DOHH2 (cell line): ENCODE measurements around the gene EHMT1.

ENCODE experiments used
- H3F3A ChIP-seq: fragments of 200-600 bp; sonication (generic), shearing (Covaris generic); 2 replicates; pipeline ENCODE4 v1.6.0; 2016; ENCODE audit warnings: antibody characterized with exemption, mild to moderate bottlenecking; ENCODE audit not compliant: control insufficient read depth, insufficient read depth
- H3K27ac ChIP-seq: fragments of 200-600 bp; sonication (generic); 2 replicates; pipeline ENCODE4 v1.5.1; 2014; ENCODE audit warnings: low read depth, mild to moderate bottlenecking, low read length, moderate library complexity
- H3K27me3 ChIP-seq: fragments of 200-600 bp; sonication (generic); 2 replicates; pipeline ENCODE4 v1.6.1; 2014; ENCODE audit warnings: mild to moderate bottlenecking, low read length, mixed read lengths; ENCODE audit not compliant: control insufficient read depth
- H3K36me3 ChIP-seq: fragments of 200-600 bp; sonication (generic); 2 replicates; pipeline ENCODE4 v1.6.1; 2014; ENCODE audit warnings: mild to moderate bottlenecking, low read length, moderate library complexity, mixed read lengths; ENCODE audit not compliant: control insufficient read depth
- H3K4me1 ChIP-seq: fragments of 200-600 bp; sonication (generic); 2 replicates; pipeline ENCODE4 v1.6.1; 2014; ENCODE audit warnings: mild to moderate bottlenecking, low read length, mixed read lengths; ENCODE audit not compliant: control insufficient read depth
- H3K4me2 ChIP-seq: fragments of 200-600 bp; sonication (generic); 2 replicates; pipeline ENCODE4 v1.6.0; 2014; ENCODE audit warnings: mild to moderate bottlenecking, low read length, moderate library complexity
- H3K4me3 ChIP-seq: fragments of 200-600 bp; sonication (generic); 2 replicates; pipeline ENCODE4 v1.5.1; 2014; ENCODE audit warnings: mild to moderate bottlenecking, low read length, mixed read lengths
- H3K79me2 ChIP-seq: fragments of 200-600 bp; sonication (generic); 2 replicates; pipeline ENCODE4 v1.6.1; 2014; ENCODE audit warnings: mild to moderate bottlenecking, low read length, mixed read lengths; ENCODE audit not compliant: control insufficient read depth
- H3K9me2 ChIP-seq: fragments of 200-600 bp; sonication (generic); replicated peaks from 2 replicates; pipeline ENCODE4 v1.6.1; 2014; ENCODE audit warnings: mild to moderate bottlenecking, low read length, mixed read lengths; ENCODE audit not compliant: control insufficient read depth
- H3K9me3 ChIP-seq: fragments of 200-600 bp; sonication (generic); 2 replicates; pipeline ENCODE4 v1.6.1; 2014; ENCODE audit warnings: antibody characterized with exemption, low read length, mixed read lengths; ENCODE audit not compliant: control insufficient read depth, insufficient read depth
- H4K20me1 ChIP-seq: fragments of 200-600 bp; sonication (generic); 2 replicates; pipeline ENCODE4 v1.6.0; 2014; ENCODE audit warnings: low read depth, mild to moderate bottlenecking, antibody characterized with exemption, low read length, moderate library complexity; ENCODE audit not compliant: control insufficient read depth, insufficient read depth
- CTCF ChIP-seq: fragments of 200-600 bp; sonication (generic); IDR thresholded peaks from one replicate; pipeline ENCODE4 v1.5.1; 2014; ENCODE audit warnings: antibody characterized with exemption, mild to moderate bottlenecking, low read depth, low read length; ENCODE audit not compliant: poor library complexity, severe bottlenecking
- EZH2phosphoT487 ChIP-seq: fragments of 200-600 bp; sonication (generic); IDR thresholded peaks from 2 replicates; pipeline ENCODE4 v1.6.1; 2017; ENCODE audit warnings: borderline replicate concordance, mild to moderate bottlenecking, antibody characterized with exemption, low read length, moderate library complexity, mixed read lengths

Gene EHMT1

GRCh38 chr9:137611623-137612609 is 6.9 kb upstream of the EHMT1 start:
- H3K9me2 ChIP-seq, result no peaks in the 10 kb centered on the region
- TF ChIP-seq CTCF (no peak), EZH2phosphoT487 (no peak)
- H3K27ac ChIP-seq, result no peak overlapping the region
- H4K20me1 ChIP-seq, result peaks cover 7% of the 10 kb centered on the region
- no peaks in the 10 kb centered on the region for H3K9me3 ChIP-seq
- no peak overlapping the region for H3K4me2 ChIP-seq
- no peaks in the 10 kb centered on the region for H3K27me3 ChIP-seq
- peaks cover 36% of the 10 kb centered on the region for H3K36me3 ChIP-seq
- H3K4me3 ChIP-seq, result no peak overlapping the region
- 0 out of 2 replicates have a peak, but pooled peaks cover 2% of the 10 kb centered on the region for H3F3A ChIP-seq
- H3K4me1 ChIP-seq, result peaks cover 18% of the 10 kb centered on the region
- peaks cover 37% of the 10 kb centered on the region for H3K79me2 ChIP-seq

GRCh38 chr9:137612741-137613142 is 6.1 kb upstream of the EHMT1 start:
- no peak overlapping the region for H3K4me2 ChIP-seq
- no peaks in the 10 kb centered on the region for H3K9me2 ChIP-seq
- H4K20me1 ChIP-seq, result no peaks in the 10 kb centered on the region; the same call in 1 of the 2 replicates
- peaks cover 42% of the 10 kb centered on the region for H3K36me3 ChIP-seq
- H3K4me3 ChIP-seq, result no peak overlapping the region
- no peaks in the 10 kb centered on the region for H3K27me3 ChIP-seq
- H3K27ac ChIP-seq, result no peak overlapping the region
- TF ChIP-seq EZH2phosphoT487, result no peak
- TF ChIP-seq CTCF, result no peak
- peaks cover 20% of the 10 kb centered on the region for H3K4me1 ChIP-seq
- H3F3A ChIP-seq, result 0 out of 2 replicates have a peak, but pooled peaks cover 2% of the 10 kb centered on the region
- no peaks in the 10 kb centered on the region for H3K9me3 ChIP-seq
- H3K79me2 ChIP-seq, result peaks cover 37% of the 10 kb centered on the region

- no peaks in the 10 kb centered on the region for H3K9me3 ChIP-seq
- H3K4me2 ChIP-seq, result no peak overlapping the region
- peaks cover 42% of the 10 kb centered on the region for H3K79me2 ChIP-seq
- no peaks in the 10 kb centered on the region; the same call in none of the 2 replicates for H4K20me1 ChIP-seq
- H3K9me2 ChIP-seq, result no peaks in the 10 kb centered on the region
- H3K4me1 ChIP-seq, result peaks cover 22% of the 10 kb centered on the region
- no peak overlapping the region for H3K4me3 ChIP-seq
- H3K27me3 ChIP-seq, result no peaks in the 10 kb centered on the region
- no peak for TF ChIP-seq CTCF
- no peak for TF ChIP-seq EZH2phosphoT487
- no peak overlapping the region for H3K27ac ChIP-seq
- H3K36me3 ChIP-seq, result peaks cover 47% of the 10 kb centered on the region
- H3F3A ChIP-seq, result 0 out of 2 replicates have a peak, but pooled peaks cover 2% of the 10 kb centered on the region
Observed at GRCh38 chr9:137613259-137613658, 5.5 kb upstream of the EHMT1 start.
